ENCODE results near the gene ABHD15.

DNA sequence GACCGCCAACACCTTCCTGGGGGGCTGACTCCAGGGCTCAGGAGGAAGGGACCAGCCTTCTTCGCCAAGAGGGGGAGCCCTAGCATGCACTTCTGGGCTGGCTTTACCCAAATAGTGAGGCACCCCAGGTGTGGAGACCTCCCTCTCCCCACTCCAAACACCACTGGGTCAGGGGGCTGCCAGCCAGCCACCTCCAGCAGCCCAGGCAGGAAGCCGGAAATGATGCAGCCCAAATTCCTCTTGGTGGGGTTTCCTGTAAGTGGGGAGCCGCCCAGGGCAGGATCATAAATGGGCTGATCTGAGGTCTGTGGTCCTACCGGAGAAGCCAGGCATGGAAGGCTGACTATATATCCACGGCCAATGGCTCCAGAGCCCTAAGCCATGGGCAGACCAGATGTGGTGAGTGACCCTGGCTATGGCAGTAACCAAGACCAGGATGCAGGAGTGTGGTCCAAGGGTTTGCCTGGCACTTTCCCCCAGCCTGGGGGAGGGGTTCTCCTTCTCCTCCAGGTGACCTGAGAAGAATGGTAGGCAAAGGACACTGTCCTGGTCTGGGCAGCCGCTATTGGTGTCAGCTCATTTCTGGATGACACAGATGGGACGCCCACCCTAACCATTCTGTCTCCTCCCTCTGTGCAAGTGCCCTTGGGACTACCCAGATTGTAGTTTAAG lies 18.4 kb upstream of the ABHD15 start:
- TF ChIP-seq, protein P1, sequence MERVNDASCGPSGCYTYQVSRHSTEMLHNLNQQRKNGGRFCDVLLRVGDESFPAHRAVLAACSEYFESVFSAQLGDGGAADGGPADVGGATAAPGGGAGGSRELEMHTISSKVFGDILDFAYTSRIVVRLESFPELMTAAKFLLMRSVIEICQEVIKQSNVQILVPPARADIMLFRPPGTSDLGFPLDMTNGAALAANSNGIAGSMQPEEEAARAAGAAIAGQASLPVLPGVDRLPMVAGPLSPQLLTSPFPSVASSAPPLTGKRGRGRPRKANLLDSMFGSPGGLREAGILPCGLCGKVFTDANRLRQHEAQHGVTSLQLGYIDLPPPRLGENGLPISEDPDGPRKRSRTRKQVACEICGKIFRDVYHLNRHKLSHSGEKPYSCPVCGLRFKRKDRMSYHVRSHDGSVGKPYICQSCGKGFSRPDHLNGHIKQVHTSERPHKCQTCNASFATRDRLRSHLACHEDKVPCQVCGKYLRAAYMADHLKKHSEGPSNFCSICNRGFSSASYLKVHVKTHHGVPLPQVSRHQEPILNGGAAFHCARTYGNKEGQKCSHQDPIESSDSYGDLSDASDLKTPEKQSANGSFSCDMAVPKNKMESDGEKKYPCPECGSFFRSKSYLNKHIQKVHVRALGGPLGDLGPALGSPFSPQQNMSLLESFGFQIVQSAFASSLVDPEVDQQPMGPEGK (CRISPR knock-in tag; IDR thresholded peaks at IDR 0.05; ENCODE audit: borderline replicate concordance) = no peak
- TF ChIP-seq, protein P2, sequence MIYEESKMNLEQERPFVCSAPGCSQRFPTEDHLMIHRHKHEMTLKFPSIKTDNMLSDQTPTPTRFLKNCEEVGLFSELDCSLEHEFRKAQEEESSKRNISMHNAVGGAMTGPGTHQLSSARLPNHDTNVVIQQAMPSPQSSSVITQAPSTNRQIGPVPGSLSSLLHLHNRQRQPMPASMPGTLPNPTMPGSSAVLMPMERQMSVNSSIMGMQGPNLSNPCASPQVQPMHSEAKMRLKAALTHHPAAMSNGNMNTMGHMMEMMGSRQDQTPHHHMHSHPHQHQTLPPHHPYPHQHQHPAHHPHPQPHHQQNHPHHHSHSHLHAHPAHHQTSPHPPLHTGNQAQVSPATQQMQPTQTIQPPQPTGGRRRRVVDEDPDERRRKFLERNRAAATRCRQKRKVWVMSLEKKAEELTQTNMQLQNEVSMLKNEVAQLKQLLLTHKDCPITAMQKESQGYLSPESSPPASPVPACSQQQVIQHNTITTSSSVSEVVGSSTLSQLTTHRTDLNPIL (CRISPR knock-in tag; IDR thresholded peaks at IDR 0.05; ENCODE audit: low read depth) = no peak
- TF ChIP-seq, protein P3, sequence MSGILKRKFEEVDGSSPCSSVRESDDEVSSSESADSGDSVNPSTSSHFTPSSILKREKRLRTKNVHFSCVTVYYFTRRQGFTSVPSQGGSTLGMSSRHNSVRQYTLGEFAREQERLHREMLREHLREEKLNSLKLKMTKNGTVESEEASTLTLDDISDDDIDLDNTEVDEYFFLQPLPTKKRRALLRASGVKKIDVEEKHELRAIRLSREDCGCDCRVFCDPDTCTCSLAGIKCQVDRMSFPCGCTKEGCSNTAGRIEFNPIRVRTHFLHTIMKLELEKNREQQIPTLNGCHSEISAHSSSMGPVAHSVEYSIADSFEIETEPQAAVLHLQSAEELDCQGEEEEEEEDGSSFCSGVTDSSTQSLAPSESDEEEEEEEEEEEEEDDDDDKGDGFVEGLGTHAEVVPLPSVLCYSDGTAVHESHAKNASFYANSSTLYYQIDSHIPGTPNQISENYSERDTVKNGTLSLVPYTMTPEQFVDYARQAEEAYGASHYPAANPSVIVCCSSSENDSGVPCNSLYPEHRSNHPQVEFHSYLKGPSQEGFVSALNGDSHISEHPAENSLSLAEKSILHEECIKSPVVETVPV (CRISPR knock-in tag; IDR thresholded peaks at IDR 0.05) = no peak
- TF ChIP-seq BACH2 (CRISPR knock-in tag; IDR thresholded peaks at IDR 0.05; ENCODE audit: borderline replicate concordance) (no peak), RARB (CRISPR knock-in tag; IDR thresholded peaks at IDR 0.05) (no peak), PPARA (CRISPR knock-in tag; IDR thresholded peaks at IDR 0.05; ENCODE audit: borderline replicate concordance) (no peak), SNAI2 (CRISPR knock-in tag; IDR thresholded peaks at IDR 0.05) (no peak)

All from SK-N-SH treated with all-trans-retinoic acid at 6 μM for 48 hours (cell line).